ENCODE results near the gene CUL9.

DNA sequence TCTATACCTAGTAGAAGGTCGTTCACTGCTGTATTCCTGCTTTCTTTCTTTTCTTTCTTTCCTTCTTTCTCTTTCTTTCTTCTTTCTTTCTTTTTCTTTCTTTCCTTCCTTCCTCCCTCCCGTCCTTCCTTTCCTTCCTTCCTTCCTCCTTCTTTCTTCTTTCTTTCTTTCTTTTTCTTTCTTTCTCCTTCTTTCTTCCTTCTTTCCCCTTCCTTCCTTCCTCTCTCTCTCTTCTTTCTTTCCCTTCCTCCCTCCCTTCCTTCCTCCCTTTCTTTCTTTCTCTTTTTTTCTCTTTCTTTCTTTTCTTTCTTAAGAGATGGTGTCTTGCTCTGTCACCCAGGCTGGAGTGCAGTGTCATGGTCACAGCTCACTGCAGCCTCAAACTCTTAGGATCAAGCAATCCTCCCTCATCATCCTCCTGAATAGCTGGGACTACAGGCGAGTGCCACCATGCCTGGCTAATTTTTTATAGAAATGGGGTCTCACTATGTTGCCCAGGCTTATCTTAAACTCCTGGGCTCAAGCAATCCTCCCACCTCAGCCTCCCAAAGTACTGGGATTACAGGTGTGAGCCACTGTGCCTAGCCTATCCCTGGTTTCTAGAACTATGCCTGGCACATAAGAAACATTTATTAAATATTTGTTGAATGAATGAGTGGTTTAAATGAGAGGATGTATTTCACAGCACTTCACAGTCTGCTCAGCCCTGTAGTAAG, 49.9 kb downstream of the CUL9 start:
- TF ChIP-seq, protein P1, sequence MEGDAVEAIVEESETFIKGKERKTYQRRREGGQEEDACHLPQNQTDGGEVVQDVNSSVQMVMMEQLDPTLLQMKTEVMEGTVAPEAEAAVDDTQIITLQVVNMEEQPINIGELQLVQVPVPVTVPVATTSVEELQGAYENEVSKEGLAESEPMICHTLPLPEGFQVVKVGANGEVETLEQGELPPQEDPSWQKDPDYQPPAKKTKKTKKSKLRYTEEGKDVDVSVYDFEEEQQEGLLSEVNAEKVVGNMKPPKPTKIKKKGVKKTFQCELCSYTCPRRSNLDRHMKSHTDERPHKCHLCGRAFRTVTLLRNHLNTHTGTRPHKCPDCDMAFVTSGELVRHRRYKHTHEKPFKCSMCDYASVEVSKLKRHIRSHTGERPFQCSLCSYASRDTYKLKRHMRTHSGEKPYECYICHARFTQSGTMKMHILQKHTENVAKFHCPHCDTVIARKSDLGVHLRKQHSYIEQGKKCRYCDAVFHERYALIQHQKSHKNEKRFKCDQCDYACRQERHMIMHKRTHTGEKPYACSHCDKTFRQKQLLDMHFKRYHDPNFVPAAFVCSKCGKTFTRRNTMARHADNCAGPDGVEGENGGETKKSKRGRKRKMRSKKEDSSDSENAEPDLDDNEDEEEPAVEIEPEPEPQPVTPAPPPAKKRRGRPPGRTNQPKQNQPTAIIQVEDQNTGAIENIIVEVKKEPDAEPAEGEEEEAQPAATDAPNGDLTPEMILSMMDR (IDR thresholded peaks at IDR 0.05), result no peak
- TF ChIP-seq POLR2A (IDR thresholded peaks at IDR 0.05), result no peak

Data from prostate gland (tissue), 2 donors.